Stimulated activated CD8-positive, alpha-beta memory T cell treated with anti-CD3 and anti-CD28 coated beads, Interleukin-4, amount 100 ng/mL, for 1 hour (primary cell): ENCODE measurements around the gene GLYR1.

Source experiments
- DNase-seq, 2 donors: peaks; one replicate each; pipeline ENCODE4 v3.0.0-alpha.2; 2020; ENCODE audit warnings: low read depth in 2 of 2, low spot score in 1 of 2

Gene GLYR1

DNA sequence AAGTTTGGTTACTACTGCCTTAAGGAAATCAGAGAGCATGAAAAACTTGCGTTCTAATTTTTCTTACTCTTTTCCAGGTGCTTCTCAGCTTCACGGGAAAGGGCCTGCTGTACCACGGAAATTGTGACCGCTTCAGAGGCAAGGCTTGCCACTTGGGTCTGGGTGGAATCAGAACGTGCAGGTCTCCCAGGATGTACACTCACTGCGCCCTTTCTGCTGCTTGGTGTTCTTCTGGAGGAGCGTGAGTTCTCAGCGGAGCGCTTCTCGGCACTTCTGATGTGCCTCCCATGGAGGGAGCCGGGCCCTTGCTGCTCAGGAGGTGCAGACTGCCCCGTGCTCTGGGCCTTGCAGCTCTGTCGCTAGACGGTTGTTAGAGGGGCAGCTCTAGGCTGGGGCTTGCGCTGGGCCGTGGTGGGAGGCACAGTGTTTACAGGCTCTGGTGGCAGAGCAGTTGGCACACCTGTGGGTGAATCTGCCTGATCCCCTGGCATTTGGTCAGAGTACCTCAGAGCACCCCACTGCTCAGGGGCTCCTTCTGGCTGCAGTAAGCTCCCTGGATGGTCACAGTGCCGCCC lies 33.0 kb upstream of the GLYR1 start:
- no peak for DNase-seq

DNA sequence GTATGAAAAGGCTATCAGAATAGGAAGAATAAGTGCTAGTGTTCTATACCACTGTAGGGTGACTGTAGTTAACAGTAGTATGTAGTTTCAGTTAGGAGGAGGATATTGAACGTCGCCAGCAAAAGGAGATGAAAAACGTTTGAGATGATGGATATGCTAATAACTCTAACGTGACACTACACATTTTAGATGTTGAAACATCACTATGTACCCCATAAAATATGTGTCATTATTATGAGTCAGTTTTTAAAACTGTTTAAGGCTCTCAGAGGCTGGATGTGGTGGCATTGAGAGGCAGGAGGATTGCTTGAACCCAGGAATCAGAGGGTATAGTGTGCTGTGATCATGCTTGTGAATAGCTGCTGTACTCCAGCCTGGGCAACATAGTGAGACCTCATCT lies 32.0 kb upstream of the GLYR1 start:
- no peak for DNase-seq

DNA sequence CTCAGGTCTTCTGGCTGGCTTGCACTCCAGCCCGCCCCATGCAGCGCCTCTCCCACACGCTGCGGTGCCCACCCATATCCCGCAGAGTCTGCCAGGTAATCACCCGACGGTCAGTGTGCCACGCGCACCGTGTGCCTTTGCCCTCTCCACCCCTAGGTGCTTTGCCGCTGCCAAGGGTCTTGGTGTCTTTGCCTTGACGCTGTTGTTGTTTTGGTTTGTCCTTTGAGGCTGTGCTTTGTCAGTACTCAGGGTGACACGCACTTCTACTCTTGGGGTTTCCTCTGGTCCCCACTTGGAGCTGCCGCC lies 30.2 kb upstream of the GLYR1 start:
- DNase-seq, result no peak

- no peak for DNase-seq
These were observed 29.7 kb upstream of the GLYR1 start for GRCh38 chr16:4876646-4877379.

- no peak for DNase-seq
These were observed 27.6 kb upstream of the GLYR1 start for GRCh38 chr16:4874666-4875065.

GRCh38 chr16:4873091-4873490 lies 26.0 kb upstream of the GLYR1 start:
- no peak for DNase-seq

GRCh38 chr16:4871071-4871470 lies 24.0 kb upstream of the GLYR1 start:
- DNase-seq, result no peak

GRCh38 chr16:4870138-4870671 lies 23.1 kb upstream of the GLYR1 start:
- no peak for DNase-seq

DNA sequence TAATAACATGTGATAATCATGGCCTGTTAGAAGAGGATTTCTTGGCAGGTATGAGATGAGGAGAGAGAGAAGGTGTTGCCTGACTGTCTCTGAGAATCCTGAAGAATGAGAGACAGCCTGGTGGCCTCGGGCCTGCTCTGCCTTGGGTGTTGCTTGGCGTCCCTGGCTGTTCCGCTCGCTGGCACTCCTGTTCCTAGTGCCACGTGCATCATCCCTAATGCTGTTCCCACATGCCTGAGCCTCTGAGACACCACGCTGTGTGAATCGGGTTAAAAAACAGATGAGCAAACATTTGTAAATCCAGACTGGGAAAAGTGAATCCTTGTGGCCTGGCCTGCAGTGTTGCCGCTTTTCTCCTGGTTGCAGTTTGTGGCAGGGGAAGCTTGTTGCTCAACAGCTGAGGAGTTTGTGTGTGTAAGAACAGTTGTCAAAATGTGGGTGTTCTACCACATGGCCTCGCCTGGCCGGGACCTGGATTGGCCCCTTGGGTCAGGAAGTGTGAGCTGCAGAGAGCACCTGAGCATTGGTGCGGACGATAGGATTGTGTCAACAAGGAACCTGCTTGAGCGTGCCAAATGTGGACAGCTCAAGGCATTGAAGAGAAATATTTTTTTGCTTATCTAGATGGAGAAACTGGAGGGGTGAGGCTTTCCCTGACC lies 22.2 kb upstream of the GLYR1 start:
- no peak for DNase-seq

DNA sequence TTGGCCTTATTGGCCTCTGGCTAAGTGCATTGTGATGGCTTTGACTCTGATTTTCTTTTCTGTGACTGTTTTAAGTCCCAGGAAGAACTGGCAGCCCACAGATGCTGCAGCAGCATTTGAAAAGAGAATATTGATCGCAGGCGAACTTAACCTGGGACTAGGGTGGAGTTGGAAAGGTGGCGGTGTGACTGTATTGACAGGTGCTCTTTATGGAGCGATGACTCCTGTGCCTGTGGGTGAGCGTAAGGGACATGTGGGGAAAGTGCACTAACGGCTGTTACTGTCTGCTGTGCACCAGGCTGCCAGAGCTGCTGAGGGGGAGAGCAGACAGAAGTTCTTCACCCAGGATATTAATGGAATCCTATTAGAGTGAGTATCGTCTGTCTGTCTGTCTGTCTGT lies 21.4 kb upstream of the GLYR1 start:
- DNase-seq, result no peak

- DNase-seq, result no peak
These were observed 20.9 kb upstream of the GLYR1 start for GRCh38 chr16:4868026-4868425.

DNA sequence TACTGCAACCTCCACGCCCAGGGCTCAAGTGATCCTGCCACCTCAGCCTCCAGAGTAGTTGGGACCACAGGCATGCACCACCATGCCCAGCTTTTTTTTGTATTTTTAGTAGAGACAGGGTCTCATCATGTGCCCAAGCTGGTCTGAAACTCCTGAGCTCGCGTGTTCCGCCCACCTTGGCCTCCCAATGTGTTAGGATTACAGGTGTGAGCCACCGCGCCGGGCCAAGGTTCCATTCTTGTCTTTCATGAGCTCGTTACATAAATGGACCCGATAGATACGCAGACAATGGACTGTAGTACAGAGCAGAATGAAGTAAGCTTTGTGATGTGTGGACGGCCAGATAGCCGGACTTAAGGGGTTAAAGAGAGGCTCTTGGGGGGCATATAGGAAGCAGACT lies 19.5 kb upstream of the GLYR1 start:
- no peak for DNase-seq

DNA sequence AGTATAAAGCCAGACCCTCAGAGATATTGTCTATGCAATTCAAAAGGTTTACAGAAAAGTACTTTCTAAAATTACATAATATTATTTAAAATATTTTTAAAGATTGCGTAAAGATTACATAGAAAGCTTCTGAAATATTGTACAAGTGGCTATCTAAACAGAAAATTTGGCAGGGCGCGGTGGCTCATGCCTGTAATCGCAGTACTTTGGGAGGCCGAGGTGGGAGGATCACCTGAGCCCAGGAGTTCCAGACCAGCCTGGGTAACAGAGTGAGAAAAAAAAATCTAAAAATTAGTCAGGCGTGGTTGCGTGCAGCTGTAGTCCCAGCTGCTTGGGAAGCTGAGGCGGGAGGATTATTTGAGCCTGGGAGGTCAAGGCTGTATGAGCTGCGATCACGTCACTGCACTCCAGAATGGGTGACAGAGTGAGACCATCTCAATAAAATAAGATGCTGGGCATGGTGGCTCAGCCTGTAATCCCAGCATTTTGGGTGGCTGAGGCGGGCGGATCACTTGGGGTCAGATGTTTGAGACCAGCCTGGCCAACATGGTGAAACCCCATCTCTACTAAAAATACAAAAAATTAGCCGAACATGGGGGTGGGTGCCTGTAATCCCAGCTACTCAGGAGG lies 18.3 kb upstream of the GLYR1 start:
- DNase-seq, result no peak

DNA sequence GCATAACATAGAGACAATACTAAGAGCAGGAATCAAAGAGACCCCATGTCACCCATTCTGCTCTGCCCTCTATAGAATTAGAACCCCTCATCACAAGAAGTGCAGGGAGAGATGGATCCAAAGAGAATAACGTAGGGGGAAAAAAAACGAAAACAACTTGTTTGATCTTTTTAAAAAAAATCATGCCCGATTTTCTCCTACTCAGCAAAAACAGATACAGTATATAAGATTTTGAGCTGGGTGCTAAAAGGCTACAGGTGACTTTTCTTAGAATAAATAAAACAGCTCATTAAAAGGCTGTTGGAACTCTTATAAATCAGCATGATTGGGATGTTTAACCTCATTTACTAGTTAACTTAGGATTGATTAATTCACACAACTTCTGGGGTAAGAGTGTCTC lies 17.6 kb upstream of the GLYR1 start:
- no peak for DNase-seq

GRCh38 chr16:4862639-4863038 lies 15.6 kb upstream of the GLYR1 start:
- no peak for DNase-seq

GRCh38 chr16:4860727-4861342 lies 13.7 kb upstream of the GLYR1 start:
- no peak for DNase-seq

DNA sequence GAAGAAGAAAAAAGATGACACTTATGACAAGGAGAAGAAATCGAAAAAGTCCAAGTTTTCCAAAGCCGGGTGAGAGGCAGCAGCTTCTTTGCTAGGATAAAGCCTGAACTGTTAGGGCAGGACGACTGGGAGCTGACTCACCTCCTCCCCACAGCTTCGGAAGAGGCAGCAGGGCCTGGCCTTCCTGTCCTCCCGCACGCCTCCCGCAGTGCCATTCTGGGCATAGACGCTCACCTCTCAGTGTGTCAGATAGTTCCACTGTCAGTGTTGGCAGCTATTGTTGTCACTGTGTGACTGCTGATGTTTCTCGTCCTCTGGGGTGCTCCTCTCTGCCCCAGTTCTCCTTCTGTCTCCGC lies 12.8 kb upstream of the GLYR1 start:
- no peak for DNase-seq

DNA sequence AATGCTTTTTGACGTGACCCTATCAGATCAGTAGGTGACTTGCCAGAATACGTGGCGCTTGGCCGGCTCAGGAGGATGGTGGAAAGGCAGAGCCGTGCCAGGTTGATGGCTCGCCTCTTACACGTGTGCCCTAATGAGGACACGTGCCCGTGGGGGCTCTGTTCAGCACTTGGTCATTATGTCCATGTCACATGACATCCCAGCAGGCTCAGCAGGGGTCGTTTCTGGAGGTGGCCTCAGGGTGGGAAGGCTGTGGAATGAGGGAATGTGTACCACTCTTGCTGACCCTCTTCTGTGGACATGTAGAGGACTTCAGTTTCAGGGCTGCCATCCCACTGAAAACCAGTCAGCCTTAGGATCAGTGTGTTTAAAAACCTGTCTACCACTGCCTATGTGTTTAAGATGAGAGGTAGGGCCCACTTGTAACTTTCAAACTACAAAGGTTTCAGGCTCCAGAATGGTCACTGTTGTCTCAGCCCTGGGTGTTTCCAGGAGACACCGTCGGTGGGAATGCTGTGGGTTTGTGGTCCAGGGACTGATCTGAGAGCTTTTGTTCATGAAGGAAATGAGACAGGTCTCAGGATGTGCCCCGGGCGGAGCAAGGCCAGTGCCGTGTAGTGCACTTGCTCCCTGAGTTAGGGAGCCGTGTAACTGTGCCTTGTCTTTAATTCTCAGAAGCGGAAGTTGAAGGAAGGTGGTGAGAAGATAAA lies 12.3 kb upstream of the GLYR1 start:
- no peak for DNase-seq

GRCh38 chr16:4855804-4856203 lies 8.7 kb upstream of the GLYR1 start:
- DNase-seq, result no peak

- DNase-seq, result no peak
These were observed 8.3 kb upstream of the GLYR1 start for GRCh38 chr16:4855371-4855770.

DNA sequence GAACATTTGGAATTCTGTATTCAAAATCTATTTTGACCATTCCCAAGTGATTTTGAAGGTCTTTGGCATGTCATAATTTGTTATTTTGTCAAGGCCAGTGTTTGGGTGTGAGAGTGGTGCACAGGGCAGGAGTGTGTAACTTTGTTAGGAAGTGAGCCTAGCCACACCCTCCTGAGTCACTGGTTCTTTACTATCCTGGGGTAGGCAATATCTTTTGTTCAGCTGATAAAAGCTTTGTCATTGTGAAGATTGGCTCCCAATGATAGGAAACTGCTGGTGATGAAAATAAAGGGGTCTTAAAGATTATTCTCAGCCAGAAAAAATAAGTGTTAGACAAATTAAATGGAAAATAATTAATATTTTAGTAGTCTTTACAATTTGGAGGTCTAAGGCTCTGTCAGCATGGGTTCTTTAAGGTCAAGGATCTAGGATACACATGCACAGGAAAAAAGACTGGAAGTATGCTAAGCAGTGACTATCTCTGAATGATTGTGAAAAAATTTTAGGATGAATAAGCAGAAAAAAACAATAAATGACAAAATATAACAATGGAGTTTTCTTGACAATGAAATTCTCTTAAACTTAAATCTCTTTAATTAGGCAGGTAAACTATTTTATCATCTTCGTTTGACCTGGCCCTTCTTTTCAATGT lies 5.3 kb upstream of the GLYR1 start:
- no peak for DNase-seq
